MM.1S (cell line): Measurements from ENCODE around the gene RSF1.
"Not testable (repeated sequence)": the region's sequence is repeated elsewhere in the genome, so short reads cannot be mapped to it uniquely, and the experiment has no call there.

Experiments used
- DNase-seq: peaks from one replicate; pipeline ENCODE4 v3.0.0-alpha.2; 2015
- H2AFZ ChIP-seq: fragments of 300-600 bp; sonication (generic); 2 replicates; pipeline ENCODE4 v1.6.0; 2016; ENCODE audit warnings: antibody characterized with exemption, low read length
- H3F3A ChIP-seq: fragments of 300-600 bp; sonication (generic); 2 replicates; pipeline ENCODE4 v1.6.1; 2016; ENCODE audit warnings: mild to moderate bottlenecking, antibody characterized with exemption, low read length, moderate library complexity, mixed read lengths; ENCODE audit not compliant: insufficient read depth
- H3K27ac ChIP-seq: fragments of 300-600 bp; sonication (generic); 2 replicates; pipeline ENCODE4 v1.5.1; 2016; ENCODE audit warnings: mild to moderate bottlenecking, low read length
- H3K27me3 ChIP-seq: fragments of 300-600 bp; sonication (generic); replicated peaks from 2 replicates; pipeline ENCODE4 v1.6.0; 2016; ENCODE audit warnings: low read length; ENCODE audit not compliant: insufficient read depth
- H3K36me3 ChIP-seq: fragments of 300-600 bp; sonication (generic); replicated peaks from 2 replicates; pipeline ENCODE4 v1.6.1; 2016; ENCODE audit warnings: mild to moderate bottlenecking, low read length, mixed read lengths; ENCODE audit not compliant: insufficient read depth
- H3K4me1 ChIP-seq: fragments of 300-600 bp; sonication (generic); 2 replicates; pipeline ENCODE4 v1.6.1; 2016; ENCODE audit warnings: low read length, mixed read lengths
- H3K4me2 ChIP-seq: fragments of 300-600 bp; sonication (generic); 2 replicates; pipeline ENCODE4 v1.6.0; 2016; ENCODE audit warnings: low read depth, low read length
- H3K4me3 ChIP-seq: fragments of 300-600 bp; sonication (generic); 2 replicates; pipeline ENCODE4 v1.5.1; 2016; ENCODE audit warnings: low read length, mixed read lengths
- H3K79me2 ChIP-seq: fragments of 300-600 bp; sonication (generic); 2 replicates; pipeline ENCODE4 v1.6.1; 2016; ENCODE audit warnings: mixed run types, low read length, mixed read lengths
- H3K9ac ChIP-seq: fragments of 300-600 bp; sonication (generic); 2 replicates; pipeline ENCODE4 v1.6.1; 2016; ENCODE audit warnings: low read length, mixed read lengths
- H3K9me2 ChIP-seq: fragments of 300-600 bp; sonication (generic); replicated peaks from 2 replicates; pipeline ENCODE4 v1.6.1; 2016; ENCODE audit warnings: mild to moderate bottlenecking, low read length, mixed read lengths; ENCODE audit not compliant: insufficient read depth
- H3K9me3 ChIP-seq: fragments of 300-600 bp; sonication (generic); replicated peaks from 2 replicates; pipeline ENCODE4 v1.6.1; 2016; ENCODE audit warnings: mild to moderate bottlenecking, low read length, mixed read lengths; ENCODE audit not compliant: insufficient read depth
- H4K20me1 ChIP-seq: fragments of 300-600 bp; sonication (generic); 2 replicates; pipeline ENCODE4 v1.6.1; 2016; ENCODE audit warnings: mild to moderate bottlenecking, low read length, moderate library complexity, mixed read lengths; ENCODE audit not compliant: insufficient read depth
- EZH2 ChIP-seq: fragments of 300-600 bp; sonication (generic); optimal IDR thresholded peaks from 2 replicates; pipeline ENCODE3; 2017; ENCODE audit warnings: low read depth, mild to moderate bottlenecking, antibody characterized with exemption, low read length, mixed read lengths
- EZH2phosphoT487 ChIP-seq: fragments of 300-600 bp; sonication (generic); IDR thresholded peaks from 2 replicates; pipeline ENCODE4 v1.6.1; 2018; ENCODE audit warnings: antibody characterized with exemption, low read length
- TF ChIP-seq, protein P1 (sequence below): fragments of 300-600 bp; sonication (generic); IDR thresholded peaks from 2 replicates; pipeline ENCODE4 v1.5.1; 2016; ENCODE audit warnings: antibody characterized with exemption, low read length, mixed read lengths

Gene RSF1

GRCh38 chr11:77828926-77829325 lies 8.4 kb upstream of the RSF1 start:
- H3K4me1 ChIP-seq: no peaks in the 10 kb centered on the region
- TF ChIP-seq, protein P1, sequence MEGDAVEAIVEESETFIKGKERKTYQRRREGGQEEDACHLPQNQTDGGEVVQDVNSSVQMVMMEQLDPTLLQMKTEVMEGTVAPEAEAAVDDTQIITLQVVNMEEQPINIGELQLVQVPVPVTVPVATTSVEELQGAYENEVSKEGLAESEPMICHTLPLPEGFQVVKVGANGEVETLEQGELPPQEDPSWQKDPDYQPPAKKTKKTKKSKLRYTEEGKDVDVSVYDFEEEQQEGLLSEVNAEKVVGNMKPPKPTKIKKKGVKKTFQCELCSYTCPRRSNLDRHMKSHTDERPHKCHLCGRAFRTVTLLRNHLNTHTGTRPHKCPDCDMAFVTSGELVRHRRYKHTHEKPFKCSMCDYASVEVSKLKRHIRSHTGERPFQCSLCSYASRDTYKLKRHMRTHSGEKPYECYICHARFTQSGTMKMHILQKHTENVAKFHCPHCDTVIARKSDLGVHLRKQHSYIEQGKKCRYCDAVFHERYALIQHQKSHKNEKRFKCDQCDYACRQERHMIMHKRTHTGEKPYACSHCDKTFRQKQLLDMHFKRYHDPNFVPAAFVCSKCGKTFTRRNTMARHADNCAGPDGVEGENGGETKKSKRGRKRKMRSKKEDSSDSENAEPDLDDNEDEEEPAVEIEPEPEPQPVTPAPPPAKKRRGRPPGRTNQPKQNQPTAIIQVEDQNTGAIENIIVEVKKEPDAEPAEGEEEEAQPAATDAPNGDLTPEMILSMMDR: no peak
- TF ChIP-seq EZH2phosphoT487 (no peak), EZH2 (no peak)
- no peak for DNase-seq
- H3K36me3 ChIP-seq: no peaks in the 10 kb centered on the region
- no peaks in the 10 kb centered on the region for H3F3A ChIP-seq
- no peaks in the 10 kb centered on the region for H3K9me2 ChIP-seq
- no peak overlapping the region for H3K9ac ChIP-seq
- H3K27me3 ChIP-seq: no peaks in the 10 kb centered on the region
- H3K4me2 ChIP-seq: no peak overlapping the region
- no peaks in the 10 kb centered on the region for H3K9me3 ChIP-seq
- H3K79me2 ChIP-seq: no peaks in the 10 kb centered on the region
- no peak overlapping the region for H3K4me3 ChIP-seq
- no peak overlapping the region for H2AFZ ChIP-seq
- H3K27ac ChIP-seq: no peak overlapping the region
- H4K20me1 ChIP-seq: no peaks in the 10 kb centered on the region

DNA sequence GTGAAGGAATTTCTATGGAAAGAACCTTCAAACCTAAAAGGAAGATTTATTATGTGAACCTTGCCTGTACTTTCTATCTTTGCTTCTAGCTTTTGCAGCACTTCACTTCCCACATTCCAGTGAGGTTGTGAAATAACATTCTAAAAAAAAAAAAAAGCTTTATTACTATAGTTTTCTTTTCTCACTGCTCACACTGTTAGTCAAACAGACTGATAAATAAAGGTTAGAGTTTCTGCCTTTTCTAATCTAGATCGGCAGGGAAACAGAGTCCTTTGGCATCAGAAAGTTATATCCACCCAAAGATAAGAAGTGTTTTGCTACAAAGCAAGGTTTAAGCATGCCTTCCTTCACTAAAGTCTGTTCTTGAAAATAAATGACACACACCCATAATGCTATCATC lies 3.3 kb upstream of the RSF1 start:
- TF ChIP-seq EZH2: no peak
- TF ChIP-seq, protein P1: no peak
- no peak for TF ChIP-seq EZH2phosphoT487
- Histone ChIP-seq H3F3A (peaks cover 11% of the 10 kb centered on the region), H3K9me2 (no peaks in the 10 kb centered on the region), H3K4me1 (peaks cover 3% of the 10 kb centered on the region; the same call in 1 of the 2 replicates), H2AFZ (no peak overlapping the region), H3K27ac (no peak overlapping the region), H4K20me1 (0 out of 2 replicates have a peak, but pooled peaks cover 5% of the 10 kb centered on the region), H3K9me3 (no peaks in the 10 kb centered on the region), H3K27me3 (no peaks in the 10 kb centered on the region), H3K9ac (no peak overlapping the region), H3K36me3 (no peaks in the 10 kb centered on the region), H3K4me2 (no peak overlapping the region), H3K4me3 (no peak overlapping the region), H3K79me2 (peaks cover 17% of the 10 kb centered on the region)
- no peak for DNase-seq

GRCh38 chr11:77822126-77822525 lies 1.6 kb upstream of the RSF1 start:
- H3K9me2 ChIP-seq, H3K4me1 ChIP-seq, H3K9ac ChIP-seq, H3K27me3 ChIP-seq, H3K27ac ChIP-seq, H3K36me3 ChIP-seq, H3K4me2 ChIP-seq, H3K9me3 ChIP-seq, H3K4me3 ChIP-seq, H2AFZ ChIP-seq, DNase-seq: not testable (repeated sequence)
- Histone ChIP-seq H3F3A (peaks cover 12% of the 10 kb centered on the region), H4K20me1 (peaks cover 12% of the 10 kb centered on the region; the same call in 1 of the 2 replicates), H3K79me2 (peaks cover 33% of the 10 kb centered on the region)

DNA sequence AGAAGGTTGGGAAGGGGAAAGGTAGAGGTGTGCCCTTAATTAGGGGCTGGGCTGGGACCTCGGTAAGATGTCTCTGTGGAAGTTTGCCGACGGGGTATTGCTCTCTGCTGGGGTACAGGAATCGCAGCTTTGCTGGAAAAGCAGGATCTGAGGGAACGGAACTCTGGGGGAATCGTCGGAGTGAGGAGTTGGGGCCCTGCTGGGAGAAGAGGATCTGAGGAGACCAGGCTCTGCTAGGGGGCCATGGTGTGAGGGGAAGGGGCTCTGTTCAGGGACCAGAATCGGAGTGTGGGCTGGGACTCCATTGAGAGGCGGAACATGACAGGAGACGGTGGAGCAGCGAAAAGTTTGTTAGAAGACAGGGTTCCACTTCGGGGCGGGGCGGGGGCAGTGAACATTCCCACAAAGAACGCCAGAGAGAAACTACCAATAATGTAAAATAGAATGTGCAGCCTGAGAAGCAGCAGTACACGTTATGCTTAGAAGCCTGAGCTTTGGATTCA lies 878 bp upstream of the RSF1 start:
- Histone ChIP-seq H3K4me2 (peak overlapping the region; percentile 95), H3F3A (peaks cover 12% of the 10 kb centered on the region), H3K27ac (no peak overlapping the region), H2AFZ (peak overlapping the region; percentile 100), H3K9me3 (no peaks in the 10 kb centered on the region), H3K9ac (peak overlapping the region; percentile 51; the same call in 1 of the 2 replicates), H3K9me2 (no peaks in the 10 kb centered on the region), H3K4me3 (peak overlapping the region; percentile 100), H3K79me2 (peaks cover 41% of the 10 kb centered on the region), H3K27me3 (no peaks in the 10 kb centered on the region), H3K36me3 (no peaks in the 10 kb centered on the region), H3K4me1 (peaks cover 4% of the 10 kb centered on the region; the same call in 1 of the 2 replicates), H4K20me1 (peaks cover 12% of the 10 kb centered on the region; the same call in 1 of the 2 replicates)
- DNase-seq: peak; percentile 13
- TF ChIP-seq EZH2 (no peak), EZH2phosphoT487 (no peak)
- TF ChIP-seq, protein P1: no peak
